ENCODE results near the gene ARIH2.

ARIH2 gene

DNA sequence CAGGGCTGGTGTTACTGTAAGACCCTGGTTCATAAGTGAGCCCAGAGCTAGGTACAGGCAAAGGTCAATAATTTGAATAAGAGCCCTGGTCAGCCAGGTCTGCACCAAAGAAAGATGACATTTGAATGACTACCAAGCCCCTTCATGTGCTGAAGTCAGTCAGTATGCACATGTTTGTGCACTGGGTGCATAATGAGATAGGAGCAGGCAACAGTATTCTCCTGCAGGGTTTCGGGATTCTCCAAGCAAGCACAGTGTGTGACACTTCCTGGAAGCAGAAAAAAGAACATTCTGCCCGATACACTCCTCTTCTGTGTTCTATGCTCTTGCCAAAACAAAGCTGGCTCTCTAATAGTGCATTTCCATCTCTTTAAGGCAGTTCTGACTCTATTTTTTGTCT lies 116.0 kb downstream of the ARIH2 start:
- H3K27ac ChIP-seq (ENCODE audit: insufficient read depth, low read length, poor library complexity, severe bottlenecking): no peak overlapping the region
- H3K27me3 ChIP-seq (replicated peaks; ENCODE audit: control insufficient read depth, insufficient read depth, low read length, poor library complexity, severe bottlenecking): no peaks in the 10 kb centered on the region
- no peak overlapping the region for H3K4me3 ChIP-seq (ENCODE audit: insufficient read depth, low read depth, low read length, poor library complexity, severe bottlenecking)
- no peaks in the 10 kb centered on the region for H3K9me3 ChIP-seq (ENCODE audit: control insufficient read depth, low read length)
- DNase-seq: no peak
- H3K36me3 ChIP-seq (ENCODE audit: control insufficient read depth, insufficient read depth, low read length): peaks cover 51% of the 10 kb centered on the region
- H3K4me1 ChIP-seq (ENCODE audit: control insufficient read depth, insufficient read depth, low read length, poor library complexity, severe bottlenecking): no peaks in the 10 kb centered on the region

- peaks cover 55% of the 10 kb centered on the region for H3K36me3 ChIP-seq (ENCODE audit: control insufficient read depth, insufficient read depth, low read length)
- no peak overlapping the region for H3K27ac ChIP-seq (ENCODE audit: insufficient read depth, low read length, poor library complexity, severe bottlenecking)
Observed at GRCh38 chr3:49035281-49035680, 116.6 kb downstream of the ARIH2 start.

More at GRCh38 chr3:49035281-49035680, 116.6 kb downstream of the ARIH2 start:
- no peaks in the 10 kb centered on the region for H3K4me1 ChIP-seq (ENCODE audit: control insufficient read depth, insufficient read depth, low read length, poor library complexity, severe bottlenecking)
- no peak for DNase-seq
- no peaks in the 10 kb centered on the region for H3K9me3 ChIP-seq (ENCODE audit: control insufficient read depth, low read length)
- no peak overlapping the region for H3K4me3 ChIP-seq (ENCODE audit: insufficient read depth, low read depth, low read length, poor library complexity, severe bottlenecking)
- no peaks in the 10 kb centered on the region for H3K27me3 ChIP-seq (replicated peaks; ENCODE audit: control insufficient read depth, insufficient read depth, low read length, poor library complexity, severe bottlenecking)
